GM18507 (cell line): Measurements from ENCODE around the gene SDK1.
A peak's percentile ranks its signal among the peaks of the same experiment; 100 is the strongest.

ENCODE experiments used
- DNase-seq: peaks from one replicate; pipeline ENCODE4 v3.0.0; 2011; ENCODE audit warnings: low read depth; ENCODE audit not compliant: insufficient read length; ENCODE audit errors: extremely low spot score
- FAIRE-seq: peaks from 2 replicates; lab custom pipeline; 2011; peaks lifted over from hg19 to GRCh38; lab: Jason Lieb, UNC

Gene SDK1

DNA sequence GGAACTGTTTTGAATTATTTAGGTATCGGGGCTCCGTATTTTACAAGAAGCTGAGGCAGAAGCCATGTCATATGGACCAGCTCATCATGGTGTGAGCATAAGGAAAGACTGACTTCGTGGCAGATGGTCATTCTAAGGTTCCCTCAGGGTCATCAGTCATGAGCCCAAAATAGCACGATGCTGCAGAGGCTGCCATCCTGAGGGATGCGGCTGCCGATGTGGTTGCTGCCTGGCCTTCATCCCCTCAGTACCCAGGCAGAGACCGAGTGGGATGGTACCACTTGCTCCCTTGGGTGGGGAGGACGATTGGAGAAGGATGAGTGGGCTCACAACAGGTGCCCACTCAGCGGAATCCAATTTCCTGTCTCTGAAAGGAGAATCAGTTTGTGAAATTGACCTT, 490.3 kb downstream of the SDK1 start:
- DNase-seq (no peak), FAIRE-seq (no peak)

DNA sequence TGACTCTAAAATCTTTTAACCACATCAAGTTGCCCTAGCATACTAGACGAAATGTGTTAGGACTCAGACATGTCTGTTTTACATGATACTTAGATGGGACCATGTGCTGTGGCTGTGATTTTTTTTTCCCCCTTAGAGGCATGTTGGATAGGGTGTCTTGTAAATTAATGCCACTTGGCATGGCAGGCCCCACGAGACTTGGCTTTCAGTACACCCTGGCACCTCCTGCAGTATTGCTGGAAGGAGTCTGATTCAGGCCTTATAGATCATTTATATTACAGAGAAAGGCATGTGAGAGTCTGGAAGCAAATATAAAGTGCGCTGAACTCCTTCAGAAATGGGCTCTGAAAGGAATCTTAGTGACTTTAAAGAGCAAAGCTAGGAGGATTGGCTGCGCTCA, 494.1 kb downstream of the SDK1 start:
- DNase-seq (no peak), FAIRE-seq (no peak)

DNA sequence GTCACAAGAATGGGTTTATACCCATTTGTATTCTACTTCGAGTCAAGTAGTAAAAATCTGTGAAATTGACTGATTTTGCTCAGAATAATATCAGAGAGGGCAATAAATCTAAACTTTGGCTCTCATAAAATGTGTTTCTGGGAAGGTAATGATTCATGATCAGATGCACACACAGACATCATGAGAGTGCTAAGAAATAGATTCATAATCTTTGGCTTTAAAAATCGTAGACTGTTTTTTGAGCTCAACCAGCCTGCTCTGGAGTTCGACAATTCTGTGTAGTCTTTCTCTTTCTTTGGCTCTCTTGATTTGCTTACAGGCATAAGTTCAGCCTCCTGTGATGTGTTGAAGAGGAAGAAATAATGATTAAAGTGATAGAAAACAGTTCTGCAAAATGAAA, 494.7 kb downstream of the SDK1 start:
- no peak for DNase-seq
- no peak for FAIRE-seq

- FAIRE-seq: no peak
- DNase-seq: no peak
These were observed 504.1 kb downstream of the SDK1 start for GRCh38 chr7:3805151-3805550.

DNA sequence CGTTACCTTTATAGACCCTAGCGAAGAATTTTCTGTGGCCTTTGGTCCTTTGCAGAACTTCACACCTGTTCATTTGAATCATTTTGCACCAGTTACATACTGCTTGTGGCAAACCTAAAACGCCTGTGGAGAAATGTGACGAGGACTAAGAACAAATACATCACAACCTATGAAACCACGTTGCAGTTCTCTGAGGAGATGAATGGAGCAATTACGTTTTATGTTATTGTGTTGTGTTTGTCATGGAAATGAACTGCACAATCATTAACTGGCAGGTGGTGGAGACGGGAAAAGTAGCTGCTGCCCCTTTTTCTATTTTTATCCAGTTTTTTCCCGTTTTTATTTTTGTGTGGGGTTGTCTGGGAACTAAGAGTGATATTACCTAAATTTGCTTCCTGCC, 505.5 kb downstream of the SDK1 start:
- FAIRE-seq (no peak), DNase-seq (no peak)

DNA sequence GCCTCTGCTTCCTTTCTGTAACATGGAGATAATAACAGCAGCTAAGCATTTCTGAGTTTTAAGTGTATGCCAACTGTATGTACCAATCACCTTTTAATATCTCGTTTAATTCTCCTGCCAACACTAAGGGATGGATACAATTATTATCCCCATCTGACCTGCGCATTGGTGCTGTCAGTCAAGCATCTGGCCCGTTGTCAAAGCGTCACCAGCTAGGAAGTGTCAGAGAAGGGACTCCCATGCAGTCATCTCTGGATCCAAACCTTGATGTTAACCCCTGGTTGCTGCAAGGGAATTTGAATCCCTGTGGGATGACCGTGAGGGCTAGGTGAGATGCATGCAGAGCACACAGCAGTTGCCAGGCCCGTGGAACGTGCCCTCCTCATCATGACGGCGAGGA, 506.8 kb downstream of the SDK1 start:
- DNase-seq (no peak), FAIRE-seq (no peak)

- FAIRE-seq (no peak), DNase-seq (no peak)
These were observed 520.4 kb downstream of the SDK1 start for GRCh38 chr7:3821488-3821887.

- DNase-seq (no peak), FAIRE-seq (no peak)
These were observed 524.4 kb downstream of the SDK1 start for GRCh38 chr7:3825491-3825890.

DNA sequence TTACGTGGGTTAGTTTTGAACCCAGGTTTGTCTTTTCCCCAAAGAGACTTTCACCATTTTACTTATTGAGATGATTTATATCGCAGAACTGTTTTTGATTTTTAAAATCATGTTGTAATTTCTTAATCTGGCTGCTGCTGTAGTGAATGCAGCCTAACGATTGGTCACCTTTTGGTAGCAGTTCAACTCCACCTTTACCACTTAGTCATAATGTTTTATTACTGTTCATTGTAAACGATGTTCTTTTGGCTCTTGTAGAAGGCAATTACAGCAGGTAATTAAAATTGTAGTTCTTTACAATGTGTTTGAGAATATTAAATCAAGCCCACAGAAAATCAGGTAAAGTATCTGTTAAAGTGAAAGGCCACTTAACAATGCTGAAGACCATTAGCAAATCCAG, 531.1 kb downstream of the SDK1 start:
- FAIRE-seq (no peak), DNase-seq (no peak)

DNA sequence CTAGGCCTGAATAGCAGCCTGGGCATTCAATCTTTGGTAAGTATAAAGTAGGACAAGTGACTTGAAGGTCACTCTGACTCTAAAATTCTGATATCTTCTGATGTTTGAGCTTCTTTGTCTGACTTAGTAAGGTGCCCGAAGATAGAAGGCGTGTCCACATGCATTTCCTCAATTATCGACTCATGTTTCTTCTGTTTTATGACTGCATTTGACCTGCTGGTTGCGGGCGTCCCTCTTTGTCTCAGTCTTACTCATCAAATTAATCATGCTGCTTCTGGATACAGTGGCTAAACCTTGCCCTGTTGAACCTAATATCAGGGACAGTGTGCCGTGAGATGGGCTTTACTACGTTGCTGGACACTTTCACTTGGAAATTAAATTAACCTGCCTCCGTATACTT, 534.1 kb downstream of the SDK1 start:
- no peak for FAIRE-seq
- DNase-seq: no peak

GRCh38 chr7:3836855-3837254, 535.8 kb downstream of the SDK1 start:
- DNase-seq (no peak), FAIRE-seq (no peak)

DNA sequence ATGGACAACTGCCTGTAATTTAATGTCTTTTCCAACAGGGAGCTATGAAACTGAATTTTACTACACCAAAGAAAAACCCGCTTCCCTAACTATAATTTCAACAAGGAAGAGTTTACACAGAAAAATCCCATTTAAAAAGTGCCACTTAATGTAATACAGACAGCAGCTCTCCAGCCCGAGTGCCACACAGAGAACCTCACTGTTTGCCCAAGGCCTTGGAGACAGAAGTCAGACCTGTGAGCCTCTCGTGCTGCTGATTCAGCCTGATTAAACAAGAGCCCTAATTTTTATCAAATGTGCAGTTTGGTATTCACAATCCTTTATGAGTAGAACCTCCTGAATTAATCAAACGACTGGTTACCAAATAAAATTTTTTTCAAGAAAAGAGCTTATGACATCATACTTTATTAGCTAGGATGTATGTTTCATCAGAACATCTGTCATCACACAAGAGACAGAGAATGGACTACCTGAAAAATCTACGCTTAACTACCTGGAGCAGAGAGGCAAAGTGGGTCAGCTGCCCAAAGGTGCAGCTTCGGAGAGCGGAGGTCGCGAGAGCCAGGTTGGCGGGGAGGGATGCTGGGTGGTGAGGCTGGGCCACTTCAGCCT, 543.6 kb downstream of the SDK1 start:
- no peak for FAIRE-seq

GRCh38 chr7:3846738-3847137, 545.7 kb downstream of the SDK1 start:
- FAIRE-seq: no peak
- no peak for DNase-seq

More for the DNA sequence above, 543.6 kb downstream of the SDK1 start:
- DNase-seq: no peak

- no peak for DNase-seq
- FAIRE-seq: no peak
These were observed 546.3 kb downstream of the SDK1 start for GRCh38 chr7:3847336-3847735.

DNA sequence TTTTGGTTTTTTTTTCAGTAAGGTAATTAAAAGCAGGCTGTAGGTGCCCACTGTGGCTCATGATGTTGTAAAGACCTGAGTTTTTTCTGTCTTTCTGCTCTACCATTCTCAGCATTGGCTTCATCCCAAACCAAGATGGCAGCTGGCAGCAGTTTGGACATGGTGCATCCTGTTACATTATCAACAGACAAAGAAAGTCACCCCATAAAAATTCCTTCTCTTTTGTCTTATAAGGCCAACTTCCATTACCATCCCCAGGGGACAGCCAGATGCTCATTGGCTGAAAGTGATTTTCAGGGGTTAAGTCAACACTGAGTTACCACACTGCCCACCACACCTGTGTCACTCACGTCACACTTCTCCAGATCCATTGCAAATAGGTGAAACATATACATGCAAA, 558.4 kb downstream of the SDK1 start:
- DNase-seq (no peak), FAIRE-seq (no peak)

DNA sequence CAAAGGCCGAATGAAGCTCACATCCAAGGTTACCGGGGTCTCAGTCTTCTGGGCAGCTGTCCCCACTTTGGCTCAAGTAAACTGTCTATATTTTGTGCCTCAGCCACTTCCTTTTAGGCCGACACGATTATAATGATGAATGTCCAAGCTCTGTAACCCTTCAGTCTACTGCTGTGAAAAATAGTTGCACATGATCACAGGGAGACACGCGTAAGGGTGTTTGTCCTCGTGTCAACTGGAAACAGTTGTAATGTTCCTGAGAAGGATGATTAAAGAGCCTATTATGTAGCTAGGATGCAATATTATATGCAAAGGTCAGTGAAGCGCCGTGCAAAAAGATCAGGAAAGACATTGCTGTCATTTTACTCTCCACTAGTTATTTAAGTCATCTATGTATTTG, 559.9 kb downstream of the SDK1 start:
- no peak for DNase-seq
- FAIRE-seq: no peak

DNA sequence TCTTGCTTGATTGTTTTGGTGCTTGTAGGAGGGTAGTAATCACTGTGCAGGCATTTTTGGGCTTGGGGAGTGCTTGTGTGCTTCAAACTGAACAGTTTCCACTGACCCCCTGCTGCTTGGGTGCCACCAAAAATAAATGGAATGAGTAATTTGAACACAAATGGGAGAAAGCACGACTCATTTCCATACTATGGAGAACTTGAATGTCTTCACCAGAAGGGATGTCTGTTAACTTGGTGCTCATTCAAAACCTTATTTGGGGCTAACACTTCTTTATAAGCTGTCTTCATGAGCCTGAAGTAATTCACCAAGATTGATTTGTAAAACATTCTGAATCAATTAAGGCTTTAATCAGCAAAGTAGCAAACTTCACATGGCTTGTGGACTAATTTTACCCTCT, 560.3 kb downstream of the SDK1 start:
- DNase-seq (no peak), FAIRE-seq (no peak)

DNA sequence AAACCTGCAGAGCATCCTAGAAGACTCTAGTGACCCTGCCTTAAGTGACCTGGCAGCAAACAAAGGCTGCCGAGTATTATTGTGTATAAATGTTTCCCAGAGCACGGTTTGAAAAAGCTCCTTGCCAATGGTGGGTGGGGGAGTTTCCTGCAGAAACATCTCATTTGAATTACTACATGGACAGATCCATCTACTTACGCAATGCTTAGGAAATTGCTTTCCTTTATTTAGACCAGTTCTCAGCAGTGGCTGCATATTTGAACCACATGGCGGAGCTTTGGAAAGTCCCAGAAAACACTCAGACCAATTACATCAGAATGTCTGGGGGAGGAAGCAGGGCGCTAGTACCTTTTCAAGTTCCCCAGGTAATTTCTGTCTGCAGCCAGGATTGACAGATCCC, 560.9 kb downstream of the SDK1 start:
- FAIRE-seq (peak; percentile 41), DNase-seq (no peak)

- FAIRE-seq: no peak
These were observed 561.7 kb downstream of the SDK1 start for GRCh38 chr7:3862774-3863173.

GRCh38 chr7:3866277-3866676, 565.2 kb downstream of the SDK1 start:
- no peak for FAIRE-seq
- DNase-seq: no peak

More at GRCh38 chr7:3862774-3863173, 561.7 kb downstream of the SDK1 start:
- no peak for DNase-seq

DNA sequence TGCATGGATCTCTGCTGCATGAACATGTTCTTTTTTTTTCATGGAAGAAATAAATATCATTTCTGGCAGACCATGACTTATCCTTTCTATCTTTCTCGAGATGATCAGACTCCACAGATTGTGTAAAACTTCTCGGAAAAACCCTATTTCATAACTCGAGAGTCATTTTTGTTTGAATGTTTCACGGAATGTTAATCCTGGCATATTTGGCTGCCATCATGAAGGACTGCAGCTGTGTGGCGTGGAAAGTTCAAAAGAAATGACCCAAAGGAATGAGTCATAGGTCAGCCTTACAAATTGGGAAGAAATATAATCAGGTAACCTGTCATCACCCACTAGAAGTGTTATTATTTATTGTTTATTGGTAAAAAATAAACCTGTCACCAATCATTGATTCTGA, 566.8 kb downstream of the SDK1 start:
- FAIRE-seq: no peak
- no peak for DNase-seq
